H1 (cell line): ENCODE measurements around the gene TMEM156. TPM values are rescaled to one million over a fixed set of nuclear protein-coding genes. Genes with fewer than 3 reads are reported as not detected.

Experiments
- CTCF ChIA-PET: fragments of 300-600 bp; sonication (Branson Sonifier 250); formaldehyde crosslinking; loops from one replicate; lab custom pipeline; 2021; ENCODE audit not compliant: partially characterized antibody; lab: Charles Lee
- POLR2A ChIA-PET: fragments of 300-600 bp; sonication (Branson Sonifier 250); formaldehyde crosslinking; loops from one replicate; lab custom pipeline; 2021; ENCODE audit warnings: inconsistent platforms; ENCODE audit not compliant: partially characterized antibody; lab: Charles Lee
- DNase-seq, 2 experiments: peaks; one replicate each; pipeline versions ENCODE4 v3.0.0 to v3.0.0-alpha.2; 2010 to 2022; ENCODE audit warnings: low spot score in 2 of 2, low read depth in 1 of 2, mixed read lengths in 1 of 2
- FAIRE-seq: peaks from 2 replicates; lab custom pipeline; 2011; peaks lifted over from hg19 to GRCh38; lab: Jason Lieb, UNC
- H2AFZ ChIP-seq: 2 replicates; pipeline ENCODE4 v1.8.1; 2012; ENCODE audit warnings: low read length, inconsistent platforms
- H2AK5ac ChIP-seq: 2 replicates; pipeline ENCODE4 v1.6.1; 2013; ENCODE audit warnings: low read depth, low read length
- H2BK120ac ChIP-seq: replicated peaks from 2 replicates; pipeline ENCODE3; 2013; ENCODE audit warnings: low read depth, low read length, inconsistent platforms
- H2BK12ac ChIP-seq: 2 replicates; pipeline ENCODE4 v1.6.1; 2013; ENCODE audit warnings: low read depth, low read length
- H2BK15ac ChIP-seq: 2 replicates; pipeline ENCODE4 v1.6.1; 2013; ENCODE audit warnings: low read length
- H2BK20ac ChIP-seq: 2 replicates; pipeline ENCODE4 v1.6.1; 2013; ENCODE audit warnings: low read length
- H2BK5ac ChIP-seq: 2 replicates; pipeline ENCODE4 v1.6.1; 2013; ENCODE audit warnings: low read depth, low read length
- H3K14ac ChIP-seq: 2 replicates; pipeline ENCODE4 v1.6.1; 2013; ENCODE audit warnings: inconsistent platforms; ENCODE audit not compliant: insufficient read length
- H3K18ac ChIP-seq: 2 replicates; pipeline ENCODE4 v1.6.1; 2013; ENCODE audit warnings: low read length; ENCODE audit errors: extremely low read depth
- H3K23ac ChIP-seq: 2 replicates; pipeline ENCODE4 v1.6.1; 2013; ENCODE audit warnings: inconsistent platforms; ENCODE audit not compliant: insufficient read length
- H3K23me2 ChIP-seq: 2 replicates; pipeline ENCODE4 v1.6.1; 2013; ENCODE audit warnings: low read depth, low read length
- H3K27ac ChIP-seq: 2 replicates; pipeline ENCODE4 v1.6.1; 2011; ENCODE audit warnings: low read depth, low read length, inconsistent platforms
- H3K27me3 ChIP-seq, 4 experiments: replicated peaks in 1 of 4; 1 replicate in 1 of 4; 2 replicates in 3 of 4; pipeline versions ENCODE4 v1.6.1 to v1.8.1; 2011 to 2013; ENCODE audit warnings: low read length in 3 of 4, mild to moderate bottlenecking in 3 of 4, inconsistent platforms in 2 of 4, mixed read lengths in 2 of 4, moderate library complexity in 1 of 4; ENCODE audit not compliant: control insufficient read depth in 3 of 4, insufficient read depth in 3 of 4; ENCODE audit errors: extremely low read depth in 1 of 4
- H3K36me3 ChIP-seq, 4 experiments: 2 replicates each; pipeline versions ENCODE4 v1.6.1 to v1.8.1; 2011 to 2013; ENCODE audit warnings: mild to moderate bottlenecking in 4 of 4, low read length in 3 of 4, moderate library complexity in 2 of 4, control low read depth in 1 of 4, inconsistent platforms in 1 of 4; ENCODE audit not compliant: insufficient read depth in 4 of 4, control insufficient read depth in 2 of 4
- H3K4ac ChIP-seq: replicated peaks from 2 replicates; pipeline ENCODE3; 2013; ENCODE audit warnings: low read length, low read depth, mixed read lengths, inconsistent platforms; ENCODE audit not compliant: insufficient read length
- H3K4me1 ChIP-seq, 4 experiments: replicated peaks in 1 of 4; 1 replicate in 1 of 4; 2 replicates in 3 of 4; pipeline versions ENCODE4 v1.6.1 to v1.8.1; 2011 to 2013; ENCODE audit warnings: low read length in 3 of 4, inconsistent platforms in 2 of 4, mixed read lengths in 1 of 4; ENCODE audit not compliant: insufficient read depth in 4 of 4, control insufficient read depth in 3 of 4
- H3K4me2 ChIP-seq, 2 experiments: 2 replicates each; pipeline versions ENCODE4 v1.6.1 to v1.8.1; 2011 to 2013; ENCODE audit warnings: low read depth in 2 of 2, low read length in 2 of 2, control low read depth in 1 of 2, inconsistent platforms in 1 of 2, mild to moderate bottlenecking in 1 of 2; ENCODE audit not compliant: insufficient read depth in 1 of 2
- H3K4me3 ChIP-seq, 4 experiments: fragments of 200-600, 300-600 bp in 1 of 4; sonication (generic), shearing (Covaris generic), sonication (Bioruptor Twin) in 1 of 4; 2 replicates each; pipeline versions ENCODE4 v1.5.1 to v1.8.1; 2011 to 2016; ENCODE audit warnings: low read length in 4 of 4, low read depth in 3 of 4, control low read depth in 2 of 4, inconsistent platforms in 2 of 4, mild to moderate bottlenecking in 2 of 4, mixed read lengths in 1 of 4, moderate library complexity in 1 of 4; ENCODE audit not compliant: insufficient read depth in 2 of 4; ENCODE audit errors: extremely low read depth in 1 of 4
- H3K56ac ChIP-seq: replicated peaks from 2 replicates; pipeline ENCODE3; 2013; ENCODE audit warnings: low read depth, mild to moderate bottlenecking, mixed read lengths, low read length, inconsistent platforms; ENCODE audit not compliant: insufficient read length
- H3K79me1 ChIP-seq: 2 replicates; pipeline ENCODE4 v1.6.1; 2013; ENCODE audit warnings: low read depth, low read length, control low read depth
- H3K79me2 ChIP-seq, 2 experiments: 2 replicates each; pipeline versions ENCODE4 v1.6.1 to v1.8.1; 2012 to 2013; ENCODE audit warnings: low read length in 2 of 2, mild to moderate bottlenecking in 2 of 2, inconsistent platforms in 1 of 2; ENCODE audit not compliant: insufficient read depth in 2 of 2, control insufficient read depth in 1 of 2
- H3K9ac ChIP-seq, 4 experiments: replicated peaks in 1 of 4; 1 replicate in 1 of 4; 2 replicates in 3 of 4; pipeline versions ENCODE4 v1.6.1 to v1.8.1; 2011 to 2013; ENCODE audit warnings: low read depth in 3 of 4, low read length in 3 of 4, control low read depth in 2 of 4, mild to moderate bottlenecking in 2 of 4, moderate library complexity in 2 of 4, inconsistent platforms in 1 of 4; ENCODE audit errors: extremely low read depth in 1 of 4
- H3K9me3 ChIP-seq, 2 experiments: 2 replicates each; pipeline versions ENCODE4 v1.6.1 to v1.8.1; 2012 to 2013; ENCODE audit warnings: mild to moderate bottlenecking in 2 of 2, moderate library complexity in 2 of 2, control low read depth in 1 of 2, inconsistent platforms in 1 of 2, low read depth in 1 of 2, low read length in 1 of 2, mixed read lengths in 1 of 2; ENCODE audit not compliant: insufficient read depth in 2 of 2
- H4K20me1 ChIP-seq, 2 experiments: replicated peaks in 1 of 2; 2 replicates each; pipeline versions ENCODE3 to v1.8.1; 2011 to 2013; ENCODE audit warnings: inconsistent platforms in 2 of 2, low read length in 2 of 2, mild to moderate bottlenecking in 1 of 2; ENCODE audit not compliant: insufficient read depth in 2 of 2, control insufficient read depth in 1 of 2
- H4K5ac ChIP-seq: 2 replicates; pipeline ENCODE4 v1.6.1; 2013; ENCODE audit warnings: low read length, low read depth, mixed read lengths, inconsistent platforms; ENCODE audit not compliant: insufficient read length
- H4K8ac ChIP-seq: 2 replicates; pipeline ENCODE4 v1.8.0; 2013; ENCODE audit warnings: mild to moderate bottlenecking, moderate library complexity, low read length, inconsistent platforms; ENCODE audit not compliant: insufficient read depth; ENCODE audit errors: extremely low read depth
- H4K91ac ChIP-seq: replicated peaks from 2 replicates; pipeline ENCODE3; 2013; ENCODE audit warnings: low read length, mixed read lengths, inconsistent platforms; ENCODE audit not compliant: insufficient read length
- ATF2 ChIP-seq: IDR thresholded peaks from 2 replicates; pipeline ENCODE4 v1.6.1; 2012; ENCODE audit warnings: low read length, inconsistent platforms
- GTF2F1 ChIP-seq: IDR thresholded peaks from 2 replicates; pipeline ENCODE4 v1.6.1; 2012; ENCODE audit warnings: low read depth, low read length, improper control_type of control experiment, borderline replicate concordance
- HDAC2 ChIP-seq, 2 experiments: fragments of 300-600 bp in 1 of 2; sonication (generic) in 1 of 2; IDR thresholded peaks; 2 replicates each; pipeline ENCODE4 v1.6.1; 2011 to 2012; ENCODE audit warnings: low read depth in 2 of 2, low read length in 2 of 2, mild to moderate bottlenecking in 2 of 2, moderate library complexity in 2 of 2, borderline replicate concordance in 1 of 2, inconsistent platforms in 1 of 2
- HDAC6 ChIP-seq: IDR thresholded peaks from one replicate; pipeline ENCODE4 v1.7.1; 2012; ENCODE audit warnings: low read depth, mild to moderate bottlenecking, inconsistent platforms, low read length, moderate library complexity
- MAFK ChIP-seq: IDR thresholded peaks from 2 replicates; pipeline ENCODE4 v1.6.1; 2012; ENCODE audit warnings: low read depth, mild to moderate bottlenecking, improper control_type of control experiment, low read length
- SP4 ChIP-seq: IDR thresholded peaks from 2 replicates; pipeline ENCODE4 v1.6.1; 2012; ENCODE audit warnings: low read length, inconsistent platforms
- SRF ChIP-seq: IDR thresholded peaks from 2 replicates; pipeline ENCODE4 v1.6.1; 2011; ENCODE audit warnings: mild to moderate bottlenecking, low read depth, low read length, moderate library complexity
- WGBS, 2 experiments: shearing (Covaris generic) in 1 of 2; methylation state at CpG; one replicate each; pipeline versions ENCODE4 v1.1.6 to v1.1.7; 2013 to 2015; ENCODE audit warnings: low lambda C conversion rate in 2 of 2, mixed read lengths in 2 of 2, inconsistent platforms in 1 of 2, low coverage in 1 of 2, missing lambda C conversion rate in 1 of 2; ENCODE audit not compliant: insufficient replicate concordance in 2 of 2, insufficient coverage in 1 of 2, insufficient read length in 1 of 2; ENCODE audit errors: extremely low coverage in 1 of 2, missing lambda C conversion rate in 1 of 2; 5-methylcytosine and 5-hydroxymethylcytosine counted together
- long read RNA-seq, 2 experiments: library from RNA in 1 of 2; library from capped mRNA in 1 of 2; stranded (forward); transcript quantifications; one replicate each; pipeline ENCODE4 v2.0.0, GENCODE V29; 2021; ENCODE audit warnings: inconsistent platforms in 1 of 2
- polyA minus RNA-seq, 3 experiments: library from RNA; depleted of rRNA, polyadenylated mRNA; stranded (reverse); fragments of >200 nt; gene quantifications; 1 replicate in 2 of 3; 2 replicates in 1 of 3; pipeline ENCODE4 v1.2.3, GENCODE V29; 2011
- polyA plus RNA-seq, 7 experiments: library from polyadenylated mRNA; depleted of rRNA in 3 of 7; stranded (reverse) in 5 of 7; unstranded in 2 of 7; fragments of >200 nt in 5 of 7; fragments of 200-250 nt in 2 of 7; gene quantifications; 1 replicate in 5 of 7; 2 replicates in 1 of 7; 4 replicates in 1 of 7; pipeline versions ENCODE4 v1.2.1 to v1.2.3, GENCODE V29; 2011 to 2013; ENCODE audit warnings: missing spikeins in 2 of 7, mixed read lengths in 2 of 7
- total RNA-seq: library from RNA; stranded (reverse); fragmentation: NEBNext Ultra II Directional; extraction: Animal tissue kit (Norgen Biotek cat#: 25700); gene quantifications from 2 replicates; pipeline ENCODE4 v1.2.1, GENCODE V29; 2021

The TMEM156 gene
- not detected in 2 replicates for total RNA-seq
- not detected in 2 replicates for polyA plus RNA-seq (2011; rRNA removed)
- polyA plus RNA-seq (2011; cell fraction: cytosol; rRNA removed) = not detected
- not detected for polyA plus RNA-seq (2011; cell fraction: nucleus; rRNA removed)
- not detected in 4 replicates for polyA plus RNA-seq (2012, experiment 1 of 2)
- polyA plus RNA-seq (2012, experiment 2 of 2) = not detected
- not detected for polyA plus RNA-seq (2013, experiment 1 of 2)
- not detected for polyA plus RNA-seq (2013, experiment 2 of 2)
- polyA minus RNA-seq (2011; rRNA and poly(A)+ RNA removed) = not detected in 2 replicates
- not detected for polyA minus RNA-seq (2011; cell fraction: cytosol; rRNA and poly(A)+ RNA removed)
- not detected for polyA minus RNA-seq (2011; cell fraction: nucleus; rRNA and poly(A)+ RNA removed)
- long read RNA-seq, experiment 1 = 0 reads
- long read RNA-seq, experiment 2 = 0 reads

- TF ChIP-seq MAFK (no peak), SP4 (no peak), HDAC2 (IDR thresholded peaks at IDR 0.05; ENCODE audit: borderline replicate concordance in 1 of 2, low read depth in 2 of 2, low read length in 2 of 2) (no peak), ATF2 (no peak), HDAC6 (no peak), GTF2F1 (no peak), SRF (no peak)
- no peaks in the 10 kb centered on the region for H4K20me1 ChIP-seq
- H2BK20ac ChIP-seq = no peak within 1 kb of the TSS
- no peak within 1 kb of the TSS for H3K4ac ChIP-seq
- no peak for DNase-seq
- H3K23ac ChIP-seq = no peak within 1 kb of the TSS
- H3K9ac ChIP-seq = no peak within 1 kb of the TSS
- no peaks in the 10 kb centered on the region for H3K23me2 ChIP-seq
- H3K4me2 ChIP-seq = no peak within 1 kb of the TSS
- no peak within 1 kb of the TSS for H4K91ac ChIP-seq
- no peak within 1 kb of the TSS for H2BK120ac ChIP-seq
- no peak within 1 kb of the TSS for H3K4me3 ChIP-seq
- H2AK5ac ChIP-seq = no peak within 1 kb of the TSS
- H3K9me3 ChIP-seq = no peaks in the 10 kb centered on the region
- ChIA-PET CTCF (interaction anchor here (0.8 kb wide), 1 partner anchor 15 kb away, joined by 3 read pairs; no protein-coding TSS in a partner anchor), POLR2A (no interaction called here)
- H3K36me3 ChIP-seq = no peaks in the 10 kb centered on the region
- no peaks in the 10 kb centered on the region for H3K79me2 ChIP-seq
- no peaks in the 10 kb centered on the region; a peak in 1 of 7 replicates for H3K4me1 ChIP-seq
- no peak within 1 kb of the TSS for H3K14ac ChIP-seq
- no peak within 1 kb of the TSS for H2BK12ac ChIP-seq
- H2BK5ac ChIP-seq = no peak within 1 kb of the TSS
- 92% methylated on average over 5 of the region's 5 CpGs; no CpG with 5 or more reads in 1 of the 2 experiments for WGBS, 2 experiments
- H3K27ac ChIP-seq = no peak within 1 kb of the TSS
- H4K8ac ChIP-seq = no peak within 1 kb of the TSS
- no peaks in the 10 kb centered on the region for H3K27me3 ChIP-seq
- FAIRE-seq = no peak
- H3K56ac ChIP-seq = no peak within 1 kb of the TSS
- H2AFZ ChIP-seq = no peak within 1 kb of the TSS
- no peak within 1 kb of the TSS for H2BK15ac ChIP-seq
- H4K5ac ChIP-seq = no peak within 1 kb of the TSS
- H3K18ac ChIP-seq = no peak within 1 kb of the TSS
- no peaks in the 10 kb centered on the region for H3K79me1 ChIP-seq
Measured at GRCh38 chr4:39032218-39033085, at the start of gene TMEM156. TMEM156 (minus strand) TSS chr4:39032409; CDS start chr4:39032313, 96 bp downstream.
